ENCODE measurements around the gene KLHL29. TPM values are rescaled to one million over a fixed set of nuclear protein-coding genes. Genes with fewer than 3 reads are reported as not detected.

The KLHL29 gene
- total RNA-seq, 3 donors from 2014 or later (not counting 1 experiment from before 2014, with no cell fraction given), result 0.24 to 0.43 (median 0.33) TPM

GRCh38 chr2:23574919-23575654 is 190.1 kb downstream of the KLHL29 start:
- H3K36me3 Mint-ChIP-seq, result no peaks in the 10 kb centered on the region
- 86% methylated on average over 13 of the region's 13 CpGs for WGBS (ENCODE audit: insufficient coverage)
- ATAC-seq (no peak), DNase-seq (no peak)
- Histone ChIP-seq H3K9me3 (ENCODE audit: control insufficient read depth, insufficient read depth, low read length) (no peaks in the 10 kb centered on the region), H3K4me3 (ENCODE audit: low read length) (no peak overlapping the region), H3K27me3 (ENCODE audit: control insufficient read depth, insufficient read depth, low read length) (no peaks in the 10 kb centered on the region), H3K36me3 (ENCODE audit: control insufficient read depth, insufficient read depth, low read length) (no peaks in the 10 kb centered on the region), H3K4me1 (ENCODE audit: control insufficient read depth, insufficient read depth, low read length) (no peaks in the 10 kb centered on the region), H3K27ac (ENCODE audit: low read length) (no peak overlapping the region)
- H3K27me3 Mint-ChIP-seq (ENCODE audit: low read depth in 2 of 2), result peaks cover 0 to 13% of the 10 kb centered on the region in 2 donors
- no peak for TF ChIP-seq CTCF (IDR thresholded peaks at IDR 0.05)
- no peaks in the 10 kb centered on the region for H3K4me1 Mint-ChIP-seq
- intact Hi-C loops (cut with micrococcal nuclease), result no loop called here
- no peak overlapping the region for H3K27ac Mint-ChIP-seq
- no peak overlapping the region for H3K4me3 Mint-ChIP-seq
- no peaks in the 10 kb centered on the region for H3K9me3 Mint-ChIP-seq

GRCh38 chr2:23578964-23579671 is 194.1 kb downstream of the KLHL29 start:
- 72% methylated on average over 11 of the region's 11 CpGs for WGBS (ENCODE audit: insufficient coverage)
- no peaks in the 10 kb centered on the region for H3K9me3 ChIP-seq (ENCODE audit: control insufficient read depth, insufficient read depth, low read length)
- ATAC-seq, result no peak
- no peak for TF ChIP-seq CTCF (IDR thresholded peaks at IDR 0.05)
- no peaks in the 10 kb centered on the region for H3K36me3 ChIP-seq (ENCODE audit: control insufficient read depth, insufficient read depth, low read length)
- no peaks in the 10 kb centered on the region for H3K4me1 Mint-ChIP-seq
- no peak overlapping the region for H3K27ac ChIP-seq (ENCODE audit: low read length)
- H3K4me1 ChIP-seq (ENCODE audit: control insufficient read depth, insufficient read depth, low read length), result no peaks in the 10 kb centered on the region
- no peaks in the 10 kb centered on the region for H3K27me3 ChIP-seq (ENCODE audit: control insufficient read depth, insufficient read depth, low read length)
- H3K9me3 Mint-ChIP-seq, result no peaks in the 10 kb centered on the region
- DNase-seq, result no peak
- intact Hi-C loops (cut with micrococcal nuclease), result no loop called here
- no peak overlapping the region for H3K4me3 ChIP-seq (ENCODE audit: low read length)
- H3K27ac Mint-ChIP-seq, result no peak overlapping the region
- H3K27me3 Mint-ChIP-seq (ENCODE audit: low read depth in 2 of 2), result peaks cover 0 to 5% of the 10 kb centered on the region in 2 donors
- H3K4me3 Mint-ChIP-seq, result no peak overlapping the region
- H3K36me3 Mint-ChIP-seq, result no peaks in the 10 kb centered on the region

- Mint-ChIP-seq H3K27ac (no peak overlapping the region), H3K27me3 (ENCODE audit: low read depth in 2 of 2) (peaks cover 0 to 3% of the 10 kb centered on the region in 2 donors), H3K9me3 (no peaks in the 10 kb centered on the region), H3K36me3 (no peaks in the 10 kb centered on the region), H3K4me3 (no peak overlapping the region), H3K4me1 (no peaks in the 10 kb centered on the region)
- DNase-seq (no peak), ATAC-seq (no peak)
- H3K4me3 ChIP-seq (ENCODE audit: low read length), result no peak overlapping the region
- H3K27ac ChIP-seq (ENCODE audit: low read length), result no peak overlapping the region
- no peaks in the 10 kb centered on the region for H3K9me3 ChIP-seq (ENCODE audit: control insufficient read depth, insufficient read depth, low read length)
- 92% methylated on average over 5 of the region's 5 CpGs for WGBS (ENCODE audit: insufficient coverage)
- no peak for TF ChIP-seq CTCF (IDR thresholded peaks at IDR 0.05)
- intact Hi-C loops (cut with micrococcal nuclease), result no loop called here
- no peaks in the 10 kb centered on the region for H3K36me3 ChIP-seq (ENCODE audit: control insufficient read depth, insufficient read depth, low read length)
- no peaks in the 10 kb centered on the region for H3K27me3 ChIP-seq (ENCODE audit: control insufficient read depth, insufficient read depth, low read length)
- no peaks in the 10 kb centered on the region for H3K4me1 ChIP-seq (ENCODE audit: control insufficient read depth, insufficient read depth, low read length)
Observed at GRCh38 chr2:23579674-23580073, 194.7 kb downstream of the KLHL29 start.
